Measurements from ENCODE around the gene AP3S2. TPM values are rescaled to one million over a fixed set of nuclear protein-coding genes. Genes with fewer than 3 reads are reported as not detected.

The AP3S2 gene
- polyA plus RNA-seq, 1 donor (not counting 4 experiments of a cell fraction or from before 2014, with no cell fraction given), result 34.6 TPM

DNA sequence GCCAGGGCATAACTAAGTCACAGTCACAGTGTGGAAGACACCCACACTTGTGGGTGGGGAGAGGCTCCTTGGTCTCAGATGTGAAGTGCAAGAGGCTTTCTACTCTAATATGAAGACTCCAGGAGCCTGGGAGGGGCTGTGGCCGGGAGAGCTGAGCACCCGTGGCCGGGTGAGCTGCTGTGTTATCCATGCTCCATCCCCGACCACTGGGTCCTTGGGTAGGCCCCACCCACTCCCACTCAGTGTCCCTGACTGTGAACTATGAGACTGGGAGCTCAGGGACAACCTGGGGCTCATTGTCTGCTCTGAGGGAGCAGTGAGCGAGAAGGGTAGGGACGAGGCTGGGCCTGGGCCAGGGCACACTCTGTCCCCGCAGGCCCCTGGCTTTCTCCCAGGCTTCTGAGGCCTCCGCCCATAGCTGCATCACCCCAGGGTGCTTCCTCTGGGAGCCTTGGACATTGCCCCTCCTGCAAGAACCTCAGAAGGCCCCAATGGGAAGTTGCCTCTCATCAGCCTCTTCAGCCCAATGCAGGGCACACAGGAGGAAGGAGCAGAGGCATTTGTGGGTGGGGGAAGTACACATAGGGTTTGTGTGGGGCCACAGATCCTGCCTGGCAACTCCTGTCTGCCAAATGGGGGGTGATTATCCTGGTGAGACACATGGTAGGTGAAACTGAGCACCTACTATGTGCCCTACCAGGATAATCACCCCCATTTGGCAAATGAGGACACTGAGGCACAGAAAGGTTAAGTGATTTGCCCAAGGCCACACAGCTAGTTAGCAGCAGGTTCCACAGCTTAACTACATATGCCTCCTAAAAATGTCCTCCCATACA is 81.6 kb downstream of the AP3S2 start:
- H3K36me3 ChIP-seq (ENCODE audit: control insufficient read depth in 2 of 2, extremely low read depth in 1 of 2, insufficient read depth in 2 of 2, low read length in 2 of 2), result no peaks in the 10 kb centered on the region
- H3K9me1 ChIP-seq (ENCODE audit: control insufficient read depth, extremely low read depth, insufficient read depth, low read length), result no peaks in the 10 kb centered on the region
- DNase-seq (ENCODE audit: low read depth, low spot score) (no peak), FAIRE-seq (no peak)
- no peaks in the 10 kb centered on the region for H3K9me3 ChIP-seq (ENCODE audit: control insufficient read depth, low read depth, low read length)
- no peak overlapping the region for H3K9ac ChIP-seq (ENCODE audit: control insufficient read depth, extremely low read depth, insufficient read depth, low read length)
- H3K27me3 ChIP-seq (ENCODE audit: control insufficient read depth, extremely low read depth, insufficient read depth, low read length), result peaks cover 5% of the 10 kb centered on the region
- no peaks in the 10 kb centered on the region for H3K79me2 ChIP-seq (ENCODE audit: control insufficient read depth, insufficient read depth, low read length)
- no peak overlapping the region for H3K27ac ChIP-seq (ENCODE audit: control insufficient read depth, insufficient read depth, low read length)
- peaks cover 9% of the 10 kb centered on the region for H3K4me1 ChIP-seq (ENCODE audit: control insufficient read depth, extremely low read depth, insufficient read depth, low read length)
- TF ChIP-seq, protein P1, sequence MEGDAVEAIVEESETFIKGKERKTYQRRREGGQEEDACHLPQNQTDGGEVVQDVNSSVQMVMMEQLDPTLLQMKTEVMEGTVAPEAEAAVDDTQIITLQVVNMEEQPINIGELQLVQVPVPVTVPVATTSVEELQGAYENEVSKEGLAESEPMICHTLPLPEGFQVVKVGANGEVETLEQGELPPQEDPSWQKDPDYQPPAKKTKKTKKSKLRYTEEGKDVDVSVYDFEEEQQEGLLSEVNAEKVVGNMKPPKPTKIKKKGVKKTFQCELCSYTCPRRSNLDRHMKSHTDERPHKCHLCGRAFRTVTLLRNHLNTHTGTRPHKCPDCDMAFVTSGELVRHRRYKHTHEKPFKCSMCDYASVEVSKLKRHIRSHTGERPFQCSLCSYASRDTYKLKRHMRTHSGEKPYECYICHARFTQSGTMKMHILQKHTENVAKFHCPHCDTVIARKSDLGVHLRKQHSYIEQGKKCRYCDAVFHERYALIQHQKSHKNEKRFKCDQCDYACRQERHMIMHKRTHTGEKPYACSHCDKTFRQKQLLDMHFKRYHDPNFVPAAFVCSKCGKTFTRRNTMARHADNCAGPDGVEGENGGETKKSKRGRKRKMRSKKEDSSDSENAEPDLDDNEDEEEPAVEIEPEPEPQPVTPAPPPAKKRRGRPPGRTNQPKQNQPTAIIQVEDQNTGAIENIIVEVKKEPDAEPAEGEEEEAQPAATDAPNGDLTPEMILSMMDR (optimal IDR thresholded peaks at IDR 0.05 in 1 of 3, IDR thresholded peaks at IDR 0.05 in 1 of 3, conservative IDR thresholded peaks at IDR 0.05 in 1 of 3; ENCODE audit: extremely low read depth in 1 of 3, insufficient read depth in 2 of 3, low read length in 3 of 3), result no peak
- TF ChIP-seq EZH2 (IDR thresholded peaks at IDR 0.05; ENCODE audit: low read length), result no peak
- H3K4me3 ChIP-seq (ENCODE audit: control insufficient read depth in 2 of 3, extremely low read depth in 1 of 3, insufficient read depth in 2 of 3, low read depth in 1 of 3, low read length in 3 of 3), result no peak overlapping the region
- peak overlapping the region; percentile 19 for H3K4me2 ChIP-seq (ENCODE audit: control insufficient read depth, extremely low read depth, insufficient read depth, low read depth, low read length)
- peak overlapping the region; percentile 86 for H2AFZ ChIP-seq (ENCODE audit: control insufficient read depth, low read length)
- no peaks in the 10 kb centered on the region for H4K20me1 ChIP-seq (ENCODE audit: control insufficient read depth, extremely low read depth, insufficient read depth, low read length)
- dilution Hi-C loops (cut with MboI; ENCODE audit: extremely low pct_ligation_motif_present, low sequenced_read_pairs), result no loop called here

DNA sequence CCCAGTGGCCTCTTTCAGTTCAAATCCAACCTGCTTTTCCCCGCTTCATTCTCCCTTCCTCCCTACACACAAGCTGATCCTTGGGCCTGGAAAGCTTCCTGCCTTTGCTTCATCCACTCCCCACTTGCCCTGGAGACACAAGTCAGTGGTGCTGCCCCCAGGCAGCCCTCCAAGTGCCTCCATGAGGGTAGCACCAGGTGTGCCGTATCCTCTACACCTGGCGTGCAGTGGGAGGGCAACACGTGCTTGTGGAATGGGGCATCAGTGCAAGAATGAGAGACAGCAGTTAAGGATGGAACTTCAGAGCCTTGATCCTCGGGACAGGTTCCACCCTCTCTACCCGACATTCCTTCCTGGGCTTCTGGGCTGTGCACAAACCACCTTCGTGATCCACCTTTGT is 83.0 kb downstream of the AP3S2 start:
- peaks cover 9% of the 10 kb centered on the region for H3K4me1 ChIP-seq (ENCODE audit: control insufficient read depth, extremely low read depth, insufficient read depth, low read length)
- dilution Hi-C loops (cut with MboI; ENCODE audit: extremely low pct_ligation_motif_present, low sequenced_read_pairs), result no loop called here
- no peak overlapping the region for H2AFZ ChIP-seq (ENCODE audit: control insufficient read depth, low read length)
- no peaks in the 10 kb centered on the region for H4K20me1 ChIP-seq (ENCODE audit: control insufficient read depth, extremely low read depth, insufficient read depth, low read length)
- DNase-seq (ENCODE audit: low read depth, low spot score) (no peak), FAIRE-seq (no peak)
- H3K4me3 ChIP-seq (ENCODE audit: control insufficient read depth in 2 of 3, extremely low read depth in 1 of 3, insufficient read depth in 2 of 3, low read depth in 1 of 3, low read length in 3 of 3), result no peak overlapping the region
- H3K9me1 ChIP-seq (ENCODE audit: control insufficient read depth, extremely low read depth, insufficient read depth, low read length), result no peaks in the 10 kb centered on the region
- H3K36me3 ChIP-seq (ENCODE audit: control insufficient read depth in 2 of 2, extremely low read depth in 1 of 2, insufficient read depth in 2 of 2, low read length in 2 of 2), result no peaks in the 10 kb centered on the region
- no peak overlapping the region for H3K27ac ChIP-seq (ENCODE audit: control insufficient read depth, insufficient read depth, low read length)
- H3K79me2 ChIP-seq (ENCODE audit: control insufficient read depth, insufficient read depth, low read length), result no peaks in the 10 kb centered on the region
- TF ChIP-seq EZH2 (IDR thresholded peaks at IDR 0.05; ENCODE audit: low read length), result no peak
- TF ChIP-seq, protein P1 (optimal IDR thresholded peaks at IDR 0.05 in 1 of 3, IDR thresholded peaks at IDR 0.05 in 1 of 3, conservative IDR thresholded peaks at IDR 0.05 in 1 of 3; ENCODE audit: extremely low read depth in 1 of 3, insufficient read depth in 2 of 3, low read length in 3 of 3), result no peak
- no peaks in the 10 kb centered on the region for H3K9me3 ChIP-seq (ENCODE audit: control insufficient read depth, low read depth, low read length)
- no peak overlapping the region for H3K4me2 ChIP-seq (ENCODE audit: control insufficient read depth, extremely low read depth, insufficient read depth, low read depth, low read length)
- H3K9ac ChIP-seq (ENCODE audit: control insufficient read depth, extremely low read depth, insufficient read depth, low read length), result no peak overlapping the region
- peaks cover 5% of the 10 kb centered on the region for H3K27me3 ChIP-seq (ENCODE audit: control insufficient read depth, extremely low read depth, insufficient read depth, low read length)
